HepG2 (cell line): ENCODE results near the gene BCLAF1. TPM values are rescaled to one million over a fixed set of nuclear protein-coding genes. Genes with fewer than 3 reads are reported as not detected.

Experiments
- ATAC-seq: fragments of 200-7000 bp; cut with Tn5 transposase; 3 replicates; pipeline ENCODE4 v1.9.1; 2020; ENCODE audit warnings: mild to moderate bottlenecking, moderate library complexity
- BruUV-seq: library from RNA; stranded (reverse); fragments of 400-500 nt; replicated peaks from 2 replicates; lab custom pipeline; 2021; lab: Mats Ljungman, UMichigan
- CTCF ChIA-PET: fragments of 300-600 bp; formaldehyde crosslinking; extraction: SDS; loops from one replicate; lab custom pipeline; 2021; ENCODE audit warnings: low total read pairs, inconsistent platforms, low intra/inter-chr PET ratio; lab: Yijun Ruan, JAX
- POLR2A ChIA-PET: fragments of 350-600 bp; sonication (Branson Sonifier 250); formaldehyde crosslinking; loops from one replicate; lab custom pipeline; 2020; ENCODE audit warnings: antibody characterized with exemption, inconsistent platforms; lab: Yijun Ruan, JAX
- DNase-seq: peaks from one replicate; pipeline ENCODE4 v3.0.0-alpha.2; 2015; ENCODE audit warnings: low spot score
- FAIRE-seq: peaks from 3 replicates; lab custom pipeline; 2011; peaks lifted over from hg19 to GRCh38; lab: Jason Lieb, UNC
- H2AFZ ChIP-seq: one replicate; pipeline ENCODE4 v1.6.1; 2011; ENCODE audit warnings: low read length, inconsistent platforms
- H3K27ac ChIP-seq: fragments of 300-600 bp; 3 replicates; pipeline ENCODE4 v1.8.0; 2011; ENCODE audit warnings: mixed run types, mild to moderate bottlenecking, mixed read lengths, low read length, inconsistent platforms; ENCODE audit not compliant: insufficient read depth; ENCODE audit errors: extremely low read length
- H3K27me3 ChIP-seq, 2 experiments: fragments of 200-600 bp in 1 of 2; 2 replicates in 1 of 2; 3 replicates in 1 of 2; pipeline versions ENCODE4 v1.6.0 to v1.8.0; 2011; ENCODE audit warnings: low read length in 2 of 2, mild to moderate bottlenecking in 2 of 2, moderate library complexity in 2 of 2, inconsistent platforms in 1 of 2; ENCODE audit not compliant: insufficient read depth in 2 of 2, control insufficient read depth in 1 of 2
- H3K36me3 ChIP-seq, 2 experiments: fragments of 200-600 bp in 1 of 2; replicated peaks in 1 of 2; 2 replicates in 1 of 2; 3 replicates in 1 of 2; pipeline versions ENCODE4 v1.5.1 to v1.8.0; 2011; ENCODE audit warnings: low read length in 2 of 2, inconsistent platforms in 1 of 2; ENCODE audit not compliant: insufficient read depth in 2 of 2, control insufficient read depth in 1 of 2
- H3K4me1 ChIP-seq: 2 replicates; pipeline ENCODE4 v1.5.1; 2012; ENCODE audit warnings: low read length, inconsistent platforms; ENCODE audit not compliant: insufficient read depth
- H3K4me2 ChIP-seq: 2 replicates; pipeline ENCODE4 v1.6.0; 2011; ENCODE audit warnings: low read depth, low read length, inconsistent platforms
- H3K4me3 ChIP-seq, 3 experiments: fragments of 200-600 bp in 1 of 3; sonication (generic), shearing (Covaris generic) in 1 of 3; replicated peaks in 1 of 3; 2 replicates each; pipeline ENCODE4 v1.5.1; 2011 to 2016; ENCODE audit warnings: low read length in 3 of 3, inconsistent platforms in 2 of 3, low read depth in 2 of 3, mild to moderate bottlenecking in 2 of 3, control low read depth in 1 of 3, mixed read lengths in 1 of 3; ENCODE audit not compliant: insufficient read depth in 1 of 3
- H3K79me2 ChIP-seq: one replicate; pipeline ENCODE4 v1.6.1; 2011; ENCODE audit warnings: low read length, inconsistent platforms; ENCODE audit not compliant: insufficient read depth
- H3K9ac ChIP-seq: 2 replicates; pipeline ENCODE4 v1.6.0; 2011; ENCODE audit warnings: mild to moderate bottlenecking, low read depth, low read length, inconsistent platforms; ENCODE audit not compliant: insufficient read depth
- H3K9me3 ChIP-seq: 2 replicates; pipeline ENCODE4 v1.5.1; 2012; ENCODE audit warnings: mild to moderate bottlenecking, low read length
- H4K20me1 ChIP-seq: 2 replicates; pipeline ENCODE4 v1.6.0; 2011; ENCODE audit warnings: inconsistent platforms, mild to moderate bottlenecking, low read length, moderate library complexity; ENCODE audit not compliant: insufficient read depth
- FOXC1 ChIP-seq: sonication (generic); formaldehyde crosslinking; IDR thresholded peaks from 2 replicates; pipeline ENCODE4 v1.8.0; 2022; ENCODE audit warnings: mild to moderate bottlenecking, missing genetic modification reagents, borderline replicate concordance
- HES4 ChIP-seq: sonication (generic); formaldehyde crosslinking; IDR thresholded peaks from 2 replicates; pipeline ENCODE4 v1.9.0; 2021; ENCODE audit warnings: mild to moderate bottlenecking, missing genetic modification reagents, borderline replicate concordance
- NR3C1 ChIP-seq: sonication (generic); formaldehyde crosslinking; IDR thresholded peaks from 2 replicates; pipeline ENCODE4 v1.4.0; 2020; ENCODE audit warnings: missing genetic modification reagents
- PRDM10 ChIP-seq: sonication (generic); formaldehyde crosslinking; IDR thresholded peaks from 2 replicates; pipeline ENCODE4 v1.4.0; 2020; ENCODE audit warnings: low read depth, missing genetic modification reagents
- PRDM15 ChIP-seq: sonication (generic); formaldehyde crosslinking; IDR thresholded peaks from 2 replicates; pipeline ENCODE4 v1.4.0; 2020; ENCODE audit warnings: missing genetic modification reagents
- PRPF4 ChIP-seq: fragments of 200-400 bp; formaldehyde crosslinking; IDR thresholded peaks from 2 replicates; pipeline ENCODE4 v1.6.1; 2016; ENCODE audit warnings: low read length, low read depth; ENCODE audit not compliant: poor library complexity, severe bottlenecking
- TBL1XR1 ChIP-seq: fragments of 150-350 bp; IDR thresholded peaks from 2 replicates; pipeline ENCODE4 v1.6.1; 2014; ENCODE audit warnings: borderline replicate concordance, low read length; ENCODE audit not compliant: partially characterized antibody
- TCF12 ChIP-seq, 2 experiments: fragments of 450-650 bp in 1 of 2; sonication (generic) in 1 of 2; formaldehyde crosslinking in 1 of 2; IDR thresholded peaks; 2 replicates each; pipeline versions ENCODE4 v1.6.1 to v1.8.0; 2017 to 2022; ENCODE audit warnings: antibody characterized with exemption in 1 of 2, mild to moderate bottlenecking in 1 of 2, missing genetic modification reagents in 1 of 2, moderate library complexity in 1 of 2
- ZBTB3 ChIP-seq: sonication (generic); formaldehyde crosslinking; IDR thresholded peaks from 2 replicates; pipeline ENCODE4 v1.4.0; 2020; ENCODE audit warnings: low read depth, mild to moderate bottlenecking, moderate library complexity, missing genetic modification reagents, borderline replicate concordance
- ZFP62 ChIP-seq: sonication (generic); formaldehyde crosslinking; IDR thresholded peaks from 2 replicates; pipeline ENCODE4 v1.4.0; 2020; ENCODE audit warnings: missing genetic modification reagents
- ZMAT3 ChIP-seq: sonication (generic); formaldehyde crosslinking; conservative IDR thresholded peaks from 2 replicates; pipeline ENCODE4 v1.7.0; 2021; ENCODE audit warnings: missing genetic modification reagents
- ZNF143 ChIP-seq: sonication (generic); formaldehyde crosslinking; IDR thresholded peaks from 2 replicates; pipeline ENCODE4 v1.4.0; 2020; ENCODE audit warnings: missing genetic modification reagents
- ZNF18 ChIP-seq: sonication (generic); formaldehyde crosslinking; IDR thresholded peaks from 2 replicates; pipeline ENCODE4 v1.8.0; 2022; ENCODE audit warnings: mild to moderate bottlenecking, missing genetic modification reagents; ENCODE audit not compliant: insufficient replicate concordance
- ZNF749 ChIP-seq: sonication (generic); formaldehyde crosslinking; IDR thresholded peaks from 2 replicates; pipeline ENCODE4 v1.8.0; 2022; ENCODE audit warnings: mild to moderate bottlenecking, missing genetic modification reagents, moderate library complexity, borderline replicate concordance
- ZNF790 ChIP-seq: sonication (generic); formaldehyde crosslinking; IDR thresholded peaks from 2 replicates; pipeline ENCODE4 v1.8.0; 2022; ENCODE audit warnings: missing genetic modification reagents, mild to moderate bottlenecking, borderline replicate concordance
- ZSCAN9 ChIP-seq: IDR thresholded peaks from 2 replicates; pipeline ENCODE4 v1.6.1; 2016; ENCODE audit warnings: borderline replicate concordance
- WGBS: methylation state at CpG from one replicate; pipeline ENCODE4 v1.1.6; 2017; ENCODE audit warnings: low lambda C conversion rate; 5-methylcytosine and 5-hydroxymethylcytosine counted together
- in situ Hi-C: cut with HindIII; loops from 2 replicates; pipeline ENCODE4 v1.10.0; 2017; ENCODE audit warnings: low pct_unique_long_range_greater_than_20kb; ENCODE audit not compliant: extremely low pct_ligation_motif_present
- intact Hi-C: fragments of 100-400 bp; cut with micrococcal nuclease; formaldehyde crosslinking; loops from one replicate; pipeline ENCODE4 v1.10.0; 2022; ENCODE audit not compliant: unreplicated experiment
- polyA plus RNA-seq, 8 experiments: library from polyadenylated mRNA; depleted of rRNA in 3 of 8; stranded (reverse) in 7 of 8; unstranded in 1 of 8; fragments of >200 nt; fragmentation: Illumina TruSeq in 4 of 8; extraction: Trizol in 4 of 8; gene quantifications; 2 replicates each; pipeline versions ENCODE4 v1.2.1 to v1.2.3, GENCODE V29; 2011 to 2016; ENCODE audit warnings: low read depth in 4 of 8, missing spikeins in 1 of 8, mixed read lengths in 1 of 8; ENCODE audit not compliant: insufficient read depth in 1 of 8
- total RNA-seq, 5 experiments: library from RNA; depleted of rRNA; stranded (reverse); fragments of >200 nt; fragmentation: Illumina TruSeq; extraction: Trizol; gene quantifications; 2 replicates each; pipeline ENCODE4 v1.2.3, GENCODE V29; 2016; ENCODE audit warnings: low read depth in 1 of 5

The BCLAF1 gene
- total and polyA plus RNA-seq, 2 of the 13 experiments (the other 11 are each of a cell fraction or from before 2014, with no cell fraction given), result 55.3 to 292 TPM

- TF ChIP-seq PRDM15 (CRISPR knock-in tag), result no peak
- TF ChIP-seq ZNF143 (CRISPR knock-in tag), result no peak
- TF ChIP-seq PRPF4, result no peak
- no peak for TF ChIP-seq TCF12 (IDR thresholded peaks at IDR 0.05)
- no peak for TF ChIP-seq TCF12 (CRISPR knock-in tag; IDR thresholded peaks at IDR 0.05)
- no peak for TF ChIP-seq NR3C1
- TF ChIP-seq ZBTB3 (CRISPR knock-in tag), result no peak
- TF ChIP-seq ZNF749 (CRISPR knock-in tag), result no peak
- TF ChIP-seq HES4 (CRISPR knock-in tag), result no peak
- no peak for TF ChIP-seq PRDM10 (CRISPR knock-in tag)
- TF ChIP-seq ZNF790 (CRISPR knock-in tag), result no peak
- no peak for TF ChIP-seq FOXC1 (CRISPR knock-in tag)
- no peak for TF ChIP-seq ZMAT3 (CRISPR knock-in tag)
- no peak for TF ChIP-seq ZFP62
- no peak for TF ChIP-seq ZSCAN9
- no peak for TF ChIP-seq TBL1XR1
- TF ChIP-seq ZNF18 (CRISPR knock-in tag), result no peak
- no peak for ATAC-seq
- H2AFZ ChIP-seq, result no peak overlapping the region
- DNase-seq, result no peak
- no peaks in the 10 kb centered on the region for H4K20me1 ChIP-seq
- H3K4me3 ChIP-seq, result no peak overlapping the region
- in situ Hi-C loops, result no loop called here
- 32% methylated on average over 3 of the region's 3 CpGs for WGBS
- H3K27ac ChIP-seq, result no peak overlapping the region
- H3K36me3 ChIP-seq, result no peaks in the 10 kb centered on the region
- no TSS peak for BruUV-seq
- intact Hi-C loops, result no loop called here
- H3K27me3 ChIP-seq, result peaks cover 2 to 21% of the 10 kb centered on the region in 2 experiments; a peak in 3 of 5 replicates
- no peak overlapping the region for H3K4me2 ChIP-seq
- no peaks in the 10 kb centered on the region for H3K9me3 ChIP-seq
- no peak overlapping the region for H3K9ac ChIP-seq
- POLR2A ChIA-PET, result no interaction called here
- FAIRE-seq, result no peak
- H3K4me1 ChIP-seq, result 0 out of 2 replicates have a peak, but pooled peaks cover 6% of the 10 kb centered on the region
- CTCF ChIA-PET, result no interaction called here
- H3K79me2 ChIP-seq, result no peaks in the 10 kb centered on the region
These were observed 47.5 kb upstream of the BCLAF1 start for GRCh38 chr6:136337121-136337520.
